ENCODE results near the gene CZIB.
"Not testable (repeated sequence)": the region's sequence is repeated elsewhere in the genome, so short reads cannot be mapped to it uniquely, and the experiment has no call there.

The CZIB gene

GRCh38 chr1:53190210-53190611 is 30.2 kb downstream of the CZIB start:
- no peaks in the 10 kb centered on the region for H3K36me3 Mint-ChIP-seq (ENCODE audit: low read depth)
- H3K27me3 Mint-ChIP-seq, result no peaks in the 10 kb centered on the region
- H3K4me3 Mint-ChIP-seq, result no peak overlapping the region
- H3K9me3 Mint-ChIP-seq, result no peaks in the 10 kb centered on the region
- peaks cover 5% of the 10 kb centered on the region for H3K4me1 Mint-ChIP-seq (ENCODE audit: low read depth)
- H3K27ac Mint-ChIP-seq, result no peak overlapping the region
- intact Hi-C loops (cut with micrococcal nuclease), result no loop called here

GRCh38 chr1:53189061-53189460 is 31.4 kb downstream of the CZIB start:
- no peaks in the 10 kb centered on the region for H3K9me3 Mint-ChIP-seq
- intact Hi-C loops (cut with micrococcal nuclease), result no loop called here
- H3K27ac Mint-ChIP-seq, result no peak overlapping the region
- H3K4me1 Mint-ChIP-seq (ENCODE audit: low read depth), result no peaks in the 10 kb centered on the region
- H3K36me3 Mint-ChIP-seq (ENCODE audit: low read depth), result no peaks in the 10 kb centered on the region
- H3K4me3 Mint-ChIP-seq, result no peak overlapping the region
- H3K27me3 Mint-ChIP-seq, result no peaks in the 10 kb centered on the region

GRCh38 chr1:53188099-53188498 is 32.3 kb downstream of the CZIB start:
- Mint-ChIP-seq H3K9me3 (no peaks in the 10 kb centered on the region), H3K36me3 (ENCODE audit: low read depth) (no peaks in the 10 kb centered on the region), H3K4me1 (ENCODE audit: low read depth) (no peaks in the 10 kb centered on the region), H3K27ac (no peak overlapping the region), H3K27me3 (no peaks in the 10 kb centered on the region), H3K4me3 (no peak overlapping the region)
- intact Hi-C loops (cut with micrococcal nuclease), result no loop called here

- H3K9me3 Mint-ChIP-seq, result no peaks in the 10 kb centered on the region
- intact Hi-C loops (cut with micrococcal nuclease), result no loop called here
- no peak overlapping the region for H3K4me3 Mint-ChIP-seq
- H3K27ac Mint-ChIP-seq, result no peak overlapping the region
- no peaks in the 10 kb centered on the region for H3K4me1 Mint-ChIP-seq (ENCODE audit: low read depth)
- no peaks in the 10 kb centered on the region for H3K36me3 Mint-ChIP-seq (ENCODE audit: low read depth)
- H3K27me3 Mint-ChIP-seq, result no peaks in the 10 kb centered on the region
Observed at GRCh38 chr1:53187401-53187800, 33.0 kb downstream of the CZIB start.

- Mint-ChIP-seq H3K9me3 (no peaks in the 10 kb centered on the region), H3K27me3 (no peaks in the 10 kb centered on the region), H3K27ac (no peak overlapping the region), H3K4me3 (no peak overlapping the region), H3K4me1 (ENCODE audit: low read depth) (no peaks in the 10 kb centered on the region), H3K36me3 (ENCODE audit: low read depth) (no peaks in the 10 kb centered on the region)
- intact Hi-C loops (cut with micrococcal nuclease), result no loop called here
Observed at GRCh38 chr1:53186533-53186932, 33.9 kb downstream of the CZIB start.

- H3K4me3 Mint-ChIP-seq; H3K4me1 Mint-ChIP-seq (ENCODE audit: low read depth); intact Hi-C loops (cut with micrococcal nuclease); H3K36me3 Mint-ChIP-seq (ENCODE audit: low read depth); H3K9me3 Mint-ChIP-seq; H3K27me3 Mint-ChIP-seq; H3K27ac Mint-ChIP-seq: not testable (repeated sequence)
Observed at GRCh38 chr1:53185955-53186297, 34.5 kb downstream of the CZIB start.

- Mint-ChIP-seq H3K4me1 (ENCODE audit: low read depth) (no peaks in the 10 kb centered on the region), H3K9me3 (no peaks in the 10 kb centered on the region), H3K4me3 (no peak overlapping the region), H3K27ac (no peak overlapping the region), H3K27me3 (peaks cover 9% of the 10 kb centered on the region), H3K36me3 (ENCODE audit: low read depth) (no peaks in the 10 kb centered on the region)
- intact Hi-C loops (cut with micrococcal nuclease), result no loop called here
Observed at GRCh38 chr1:53183095-53183990, 37.1 kb downstream of the CZIB start.

GRCh38 chr1:53182716-53183094 is 37.7 kb downstream of the CZIB start:
- no peaks in the 10 kb centered on the region for H3K36me3 Mint-ChIP-seq (ENCODE audit: low read depth)
- intact Hi-C loops (cut with micrococcal nuclease), result no loop called here
- no peak overlapping the region for H3K27ac Mint-ChIP-seq
- H3K9me3 Mint-ChIP-seq, result no peaks in the 10 kb centered on the region
- peaks cover 9% of the 10 kb centered on the region for H3K27me3 Mint-ChIP-seq
- H3K4me1 Mint-ChIP-seq (ENCODE audit: low read depth), result no peaks in the 10 kb centered on the region
- H3K4me3 Mint-ChIP-seq, result no peak overlapping the region

- intact Hi-C loops (cut with micrococcal nuclease), result no loop called here
- no peak overlapping the region for H3K27ac Mint-ChIP-seq
- peaks cover 9% of the 10 kb centered on the region for H3K27me3 Mint-ChIP-seq
- no peaks in the 10 kb centered on the region for H3K36me3 Mint-ChIP-seq (ENCODE audit: low read depth)
- no peaks in the 10 kb centered on the region for H3K4me1 Mint-ChIP-seq (ENCODE audit: low read depth)
- H3K9me3 Mint-ChIP-seq, result no peaks in the 10 kb centered on the region
- no peak overlapping the region for H3K4me3 Mint-ChIP-seq
Observed at GRCh38 chr1:53182111-53182593, 38.3 kb downstream of the CZIB start.

- Mint-ChIP-seq H3K27ac (no peak overlapping the region), H3K4me3 (no peak overlapping the region), H3K4me1 (ENCODE audit: low read depth) (no peaks in the 10 kb centered on the region), H3K27me3 (peaks cover 9% of the 10 kb centered on the region), H3K9me3 (no peaks in the 10 kb centered on the region), H3K36me3 (ENCODE audit: low read depth) (no peaks in the 10 kb centered on the region)
- intact Hi-C loops (cut with micrococcal nuclease), result no loop called here
Observed at GRCh38 chr1:53180951-53181350, 39.5 kb downstream of the CZIB start.

GRCh38 chr1:53180226-53180625 is 40.2 kb downstream of the CZIB start:
- H3K27ac Mint-ChIP-seq, result no peak overlapping the region
- H3K36me3 Mint-ChIP-seq (ENCODE audit: low read depth), result no peaks in the 10 kb centered on the region
- H3K9me3 Mint-ChIP-seq, result no peaks in the 10 kb centered on the region
- no peaks in the 10 kb centered on the region for H3K4me1 Mint-ChIP-seq (ENCODE audit: low read depth)
- H3K4me3 Mint-ChIP-seq, result no peak overlapping the region
- H3K27me3 Mint-ChIP-seq, result peaks cover 11% of the 10 kb centered on the region
- intact Hi-C loops (cut with micrococcal nuclease), result no loop called here

GRCh38 chr1:53176452-53177208 is 43.8 kb downstream of the CZIB start:
- H3K9me3 Mint-ChIP-seq, result no peaks in the 10 kb centered on the region
- H3K4me1 Mint-ChIP-seq (ENCODE audit: low read depth), result peaks cover 11% of the 10 kb centered on the region
- H3K4me3 Mint-ChIP-seq, result no peak overlapping the region
- intact Hi-C loops (cut with micrococcal nuclease), result no loop called here
- H3K27me3 Mint-ChIP-seq, result peaks cover 28% of the 10 kb centered on the region
- H3K36me3 Mint-ChIP-seq (ENCODE audit: low read depth), result no peaks in the 10 kb centered on the region
- no peak overlapping the region for H3K27ac Mint-ChIP-seq

- H3K27ac Mint-ChIP-seq, result no peak overlapping the region
- H3K4me1 Mint-ChIP-seq (ENCODE audit: low read depth), result peaks cover 11% of the 10 kb centered on the region
- no peak overlapping the region for H3K4me3 Mint-ChIP-seq
- intact Hi-C loops (cut with micrococcal nuclease), result no loop called here
- H3K36me3 Mint-ChIP-seq (ENCODE audit: low read depth), result no peaks in the 10 kb centered on the region
- no peaks in the 10 kb centered on the region for H3K9me3 Mint-ChIP-seq
- H3K27me3 Mint-ChIP-seq, result peaks cover 23% of the 10 kb centered on the region
Observed at GRCh38 chr1:53174971-53175913, 45.2 kb downstream of the CZIB start.
